ENCODE results near the gene UBASH3B.

The UBASH3B gene

DNA sequence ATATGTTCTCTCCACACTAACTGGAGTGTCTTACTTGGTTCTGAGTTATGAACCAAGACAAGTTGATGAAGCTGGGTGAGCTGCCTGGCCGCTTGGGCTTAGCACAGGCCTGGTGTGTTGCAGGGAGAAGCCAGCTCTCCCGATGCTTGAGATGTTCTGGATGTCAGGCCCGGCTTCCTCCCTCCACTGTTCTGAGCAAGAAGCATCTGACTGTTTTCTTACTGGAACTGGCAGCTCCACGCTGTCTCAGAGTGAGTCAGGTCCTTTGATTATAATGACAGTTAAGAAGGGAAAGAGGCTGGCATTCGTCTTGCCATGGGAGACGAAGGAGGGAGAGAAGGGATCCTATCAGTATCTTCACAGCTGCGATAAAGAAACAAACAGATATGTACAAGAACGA lies 136.3 kb downstream of the UBASH3B start:
- H3K27me3 ChIP-seq (ENCODE audit: control insufficient read depth, insufficient read depth, low read length): no peaks in the 10 kb centered on the region
- H3K9ac ChIP-seq (ENCODE audit: low read length): no peak overlapping the region
- no peaks in the 10 kb centered on the region for H3K9me3 ChIP-seq (ENCODE audit: control insufficient read depth, low read length)
- H3K36me3 ChIP-seq (ENCODE audit: control insufficient read depth, insufficient read depth, low read length): no peaks in the 10 kb centered on the region
- no peak overlapping the region for H3K4me3 ChIP-seq (ENCODE audit: low read length)
- H3K4me1 ChIP-seq (ENCODE audit: control insufficient read depth, insufficient read depth, low read length): no peaks in the 10 kb centered on the region

- no peaks in the 10 kb centered on the region for H3K4me1 ChIP-seq (ENCODE audit: control insufficient read depth, insufficient read depth, low read length)
- no peaks in the 10 kb centered on the region for H3K27me3 ChIP-seq (ENCODE audit: control insufficient read depth, insufficient read depth, low read length)
- H3K36me3 ChIP-seq (ENCODE audit: control insufficient read depth, insufficient read depth, low read length): no peaks in the 10 kb centered on the region
Observed at GRCh38 chr11:122793515-122793914, 138.0 kb downstream of the UBASH3B start.

GRCh38 chr11:122795307-122795706 lies 139.8 kb downstream of the UBASH3B start:
- Histone ChIP-seq H3K27me3 (ENCODE audit: control insufficient read depth, insufficient read depth, low read length) (no peaks in the 10 kb centered on the region), H3K9me3 (ENCODE audit: control insufficient read depth, low read length) (no peaks in the 10 kb centered on the region), H3K36me3 (ENCODE audit: control insufficient read depth, insufficient read depth, low read length) (no peaks in the 10 kb centered on the region), H3K4me3 (ENCODE audit: low read length) (no peak overlapping the region), H3K4me1 (ENCODE audit: control insufficient read depth, insufficient read depth, low read length) (no peaks in the 10 kb centered on the region), H3K9ac (ENCODE audit: low read length) (no peak overlapping the region)

More at GRCh38 chr11:122793515-122793914, 138.0 kb downstream of the UBASH3B start:
- no peak overlapping the region for H3K4me3 ChIP-seq (ENCODE audit: low read length)
- no peak overlapping the region for H3K9ac ChIP-seq (ENCODE audit: low read length)
- no peaks in the 10 kb centered on the region for H3K9me3 ChIP-seq (ENCODE audit: control insufficient read depth, low read length)

- no peaks in the 10 kb centered on the region for H3K9me3 ChIP-seq (ENCODE audit: control insufficient read depth, low read length)
- no peaks in the 10 kb centered on the region for H3K4me1 ChIP-seq (ENCODE audit: control insufficient read depth, insufficient read depth, low read length)
- no peaks in the 10 kb centered on the region for H3K27me3 ChIP-seq (ENCODE audit: control insufficient read depth, insufficient read depth, low read length)
- no peak overlapping the region for H3K4me3 ChIP-seq (ENCODE audit: low read length)
- no peaks in the 10 kb centered on the region for H3K36me3 ChIP-seq (ENCODE audit: control insufficient read depth, insufficient read depth, low read length)
- H3K9ac ChIP-seq (ENCODE audit: low read length): no peak overlapping the region
Observed at GRCh38 chr11:122796128-122796717, 140.7 kb downstream of the UBASH3B start.

- H3K4me1 ChIP-seq (ENCODE audit: control insufficient read depth, insufficient read depth, low read length): no peaks in the 10 kb centered on the region
- no peaks in the 10 kb centered on the region for H3K9me3 ChIP-seq (ENCODE audit: control insufficient read depth, low read length)
- no peaks in the 10 kb centered on the region for H3K27me3 ChIP-seq (ENCODE audit: control insufficient read depth, insufficient read depth, low read length)
- no peaks in the 10 kb centered on the region for H3K36me3 ChIP-seq (ENCODE audit: control insufficient read depth, insufficient read depth, low read length)
- H3K9ac ChIP-seq (ENCODE audit: low read length): no peak overlapping the region
- no peak overlapping the region for H3K4me3 ChIP-seq (ENCODE audit: low read length)
Observed at GRCh38 chr11:122797651-122798050, 142.1 kb downstream of the UBASH3B start.

GRCh38 chr11:122799406-122800105 lies 144.0 kb downstream of the UBASH3B start:
- no peak overlapping the region for H3K4me3 ChIP-seq (ENCODE audit: low read length)
- no peaks in the 10 kb centered on the region for H3K36me3 ChIP-seq (ENCODE audit: control insufficient read depth, insufficient read depth, low read length)
- no peaks in the 10 kb centered on the region for H3K27me3 ChIP-seq (ENCODE audit: control insufficient read depth, insufficient read depth, low read length)
- no peaks in the 10 kb centered on the region for H3K4me1 ChIP-seq (ENCODE audit: control insufficient read depth, insufficient read depth, low read length)
- no peak overlapping the region for H3K9ac ChIP-seq (ENCODE audit: low read length)
- H3K9me3 ChIP-seq (ENCODE audit: control insufficient read depth, low read length): no peaks in the 10 kb centered on the region

- no peaks in the 10 kb centered on the region for H3K36me3 ChIP-seq (ENCODE audit: control insufficient read depth, insufficient read depth, low read length)
Observed at GRCh38 chr11:122802876-122803275, 147.4 kb downstream of the UBASH3B start.

DNA sequence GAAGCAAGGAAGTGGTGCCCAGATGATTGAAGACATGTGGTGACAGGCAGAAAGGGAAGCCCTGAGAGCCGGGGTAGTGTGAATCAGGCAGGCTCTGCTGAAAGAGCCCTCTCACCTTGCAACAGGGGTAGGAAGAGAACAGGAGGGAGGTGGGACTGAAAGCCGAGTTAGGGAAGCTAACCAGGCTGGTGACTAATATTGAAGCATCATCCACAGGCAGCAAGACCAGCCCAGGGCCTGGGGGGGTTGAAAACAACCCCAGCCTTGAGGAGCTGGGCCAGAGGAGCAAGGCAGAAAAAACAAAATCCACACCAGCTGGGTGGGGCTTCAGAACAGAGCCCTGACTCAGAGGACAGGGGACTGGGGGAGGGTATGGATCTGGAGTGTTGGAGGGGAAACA lies 147.8 kb downstream of the UBASH3B start:
- no peak overlapping the region for H3K4me3 ChIP-seq (ENCODE audit: low read length)
- H3K4me1 ChIP-seq (ENCODE audit: control insufficient read depth, insufficient read depth, low read length): no peaks in the 10 kb centered on the region
- H3K36me3 ChIP-seq (ENCODE audit: control insufficient read depth, insufficient read depth, low read length): no peaks in the 10 kb centered on the region
- H3K9me3 ChIP-seq (ENCODE audit: control insufficient read depth, low read length): no peaks in the 10 kb centered on the region
- no peaks in the 10 kb centered on the region for H3K27me3 ChIP-seq (ENCODE audit: control insufficient read depth, insufficient read depth, low read length)
- no peak overlapping the region for H3K9ac ChIP-seq (ENCODE audit: low read length)

More at GRCh38 chr11:122802876-122803275, 147.4 kb downstream of the UBASH3B start:
- Histone ChIP-seq H3K4me1 (ENCODE audit: control insufficient read depth, insufficient read depth, low read length) (no peaks in the 10 kb centered on the region), H3K9ac (ENCODE audit: low read length) (no peak overlapping the region), H3K4me3 (ENCODE audit: low read length) (no peak overlapping the region), H3K9me3 (ENCODE audit: control insufficient read depth, low read length) (no peaks in the 10 kb centered on the region), H3K27me3 (ENCODE audit: control insufficient read depth, insufficient read depth, low read length) (no peaks in the 10 kb centered on the region)

DNA sequence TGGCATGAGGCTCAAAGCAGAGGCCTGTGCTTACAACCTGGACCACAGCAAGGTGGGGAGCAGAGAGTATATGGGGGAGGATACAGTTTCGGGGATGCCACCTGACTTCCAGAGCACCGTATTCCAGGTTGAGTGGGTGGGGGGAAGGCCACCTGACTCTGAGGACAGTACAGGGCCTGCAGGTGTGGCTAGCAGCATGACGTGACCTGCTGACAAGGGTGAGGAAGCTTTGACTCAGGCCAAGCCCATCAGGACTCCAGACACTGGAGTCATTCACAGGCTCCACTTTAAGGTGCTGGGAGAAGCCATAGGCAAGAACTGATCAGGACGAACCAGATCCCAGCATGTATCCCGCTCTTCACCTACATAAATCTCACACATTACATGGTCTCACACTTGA lies 148.2 kb downstream of the UBASH3B start:
- Histone ChIP-seq H3K36me3 (ENCODE audit: control insufficient read depth, insufficient read depth, low read length) (no peaks in the 10 kb centered on the region), H3K9ac (ENCODE audit: low read length) (no peak overlapping the region), H3K9me3 (ENCODE audit: control insufficient read depth, low read length) (no peaks in the 10 kb centered on the region), H3K4me1 (ENCODE audit: control insufficient read depth, insufficient read depth, low read length) (no peaks in the 10 kb centered on the region), H3K27me3 (ENCODE audit: control insufficient read depth, insufficient read depth, low read length) (no peaks in the 10 kb centered on the region), H3K4me3 (ENCODE audit: low read length) (no peak overlapping the region)

DNA sequence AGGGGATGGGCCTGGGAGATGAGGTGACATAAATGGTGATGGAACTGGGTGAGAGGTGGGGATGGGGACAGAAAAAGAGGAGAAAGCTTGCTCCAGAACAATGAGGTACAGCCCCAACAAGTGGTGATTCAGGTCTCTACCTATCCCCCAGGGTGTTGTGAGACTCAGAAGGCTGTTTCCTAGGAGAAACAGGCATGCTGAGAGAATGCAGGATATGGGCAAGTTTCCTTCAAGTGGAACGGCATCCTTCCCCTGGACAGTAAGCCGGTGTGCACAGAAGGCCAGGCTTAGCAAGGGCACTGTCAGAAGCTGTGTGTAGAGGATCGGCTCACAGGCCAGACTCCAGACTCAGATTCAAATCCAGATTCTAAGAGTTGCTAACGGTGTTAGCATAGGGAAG lies 148.6 kb downstream of the UBASH3B start:
- H3K9me3 ChIP-seq (ENCODE audit: control insufficient read depth, low read length): no peaks in the 10 kb centered on the region
- H3K27me3 ChIP-seq (ENCODE audit: control insufficient read depth, insufficient read depth, low read length): no peaks in the 10 kb centered on the region
- H3K4me3 ChIP-seq (ENCODE audit: low read length): no peak overlapping the region
- no peaks in the 10 kb centered on the region for H3K4me1 ChIP-seq (ENCODE audit: control insufficient read depth, insufficient read depth, low read length)
- H3K9ac ChIP-seq (ENCODE audit: low read length): no peak overlapping the region
- H3K36me3 ChIP-seq (ENCODE audit: control insufficient read depth, insufficient read depth, low read length): no peaks in the 10 kb centered on the region

- H3K36me3 ChIP-seq (ENCODE audit: control insufficient read depth, insufficient read depth, low read length): no peaks in the 10 kb centered on the region
- H3K9ac ChIP-seq (ENCODE audit: low read length): no peak overlapping the region
- no peaks in the 10 kb centered on the region for H3K4me1 ChIP-seq (ENCODE audit: control insufficient read depth, insufficient read depth, low read length)
- no peaks in the 10 kb centered on the region for H3K9me3 ChIP-seq (ENCODE audit: control insufficient read depth, low read length)
- H3K4me3 ChIP-seq (ENCODE audit: low read length): no peak overlapping the region
- H3K27me3 ChIP-seq (ENCODE audit: control insufficient read depth, insufficient read depth, low read length): no peaks in the 10 kb centered on the region
Observed at GRCh38 chr11:122804796-122805195, 149.3 kb downstream of the UBASH3B start.

GRCh38 chr11:122807731-122808477 lies 152.4 kb downstream of the UBASH3B start:
- Histone ChIP-seq H3K4me1 (ENCODE audit: control insufficient read depth, insufficient read depth, low read length) (no peaks in the 10 kb centered on the region), H3K9me3 (ENCODE audit: control insufficient read depth, low read length) (no peaks in the 10 kb centered on the region), H3K27me3 (ENCODE audit: control insufficient read depth, insufficient read depth, low read length) (no peaks in the 10 kb centered on the region), H3K4me3 (ENCODE audit: low read length) (no peak overlapping the region), H3K36me3 (ENCODE audit: control insufficient read depth, insufficient read depth, low read length) (no peaks in the 10 kb centered on the region), H3K9ac (ENCODE audit: low read length) (no peak overlapping the region)
